Mesendoderm (in vitro differentiated cells): ENCODE data around the gene AP1B1.

Experiments
- DNase-seq: peaks from one replicate; pipeline ENCODE4 v3.0.0; 2013
- H2AK5ac ChIP-seq: 2 replicates; pipeline ENCODE4 v1.6.1; 2013; ENCODE audit warnings: low read length, inconsistent platforms
- H2BK120ac ChIP-seq: 2 replicates; pipeline ENCODE4 v1.6.1; 2013; ENCODE audit warnings: low read depth, mild to moderate bottlenecking, low read length, moderate library complexity, mixed read lengths
- H2BK15ac ChIP-seq: replicated peaks from 2 replicates; pipeline ENCODE4 v1.6.1; 2013; ENCODE audit warnings: low read depth, mild to moderate bottlenecking, moderate library complexity
- H2BK5ac ChIP-seq: 2 replicates; pipeline ENCODE4 v1.6.1; 2013; ENCODE audit warnings: low read length, inconsistent platforms
- H3K18ac ChIP-seq: 2 replicates; pipeline ENCODE4 v1.6.1; 2013; ENCODE audit warnings: mild to moderate bottlenecking, low read length, mixed read lengths
- H3K23ac ChIP-seq: one replicate; pipeline ENCODE4 v1.6.1; 2013; ENCODE audit warnings: low read length
- H3K27ac ChIP-seq: 2 replicates; pipeline ENCODE4 v1.5.1; 2013; ENCODE audit warnings: low read depth, mild to moderate bottlenecking, inconsistent platforms, low read length, moderate library complexity
- H3K27me3 ChIP-seq: 2 replicates; pipeline ENCODE4 v1.6.1; 2013; ENCODE audit warnings: low read length, control low read depth, mild to moderate bottlenecking, inconsistent platforms; ENCODE audit not compliant: insufficient read depth, poor library complexity
- H3K36me3 ChIP-seq: 2 replicates; pipeline ENCODE4 v1.6.1; 2013; ENCODE audit warnings: low read length, inconsistent platforms; ENCODE audit not compliant: control insufficient read depth, insufficient read depth
- H3K4ac ChIP-seq: one replicate; pipeline ENCODE4 v1.6.1; 2013; ENCODE audit warnings: low read depth, mild to moderate bottlenecking, low read length, moderate library complexity
- H3K4me1 ChIP-seq: 2 replicates; pipeline ENCODE4 v1.6.1; 2013; ENCODE audit warnings: low read depth, low read length, inconsistent platforms; ENCODE audit not compliant: control insufficient read depth
- H3K4me2 ChIP-seq: 2 replicates; pipeline ENCODE4 v1.6.1; 2013; ENCODE audit warnings: low read length
- H3K4me3 ChIP-seq: 2 replicates; pipeline ENCODE4 v1.5.1; 2013; ENCODE audit warnings: mild to moderate bottlenecking, low read length
- H3K56ac ChIP-seq: one replicate; pipeline ENCODE4 v1.6.1; 2013; ENCODE audit warnings: low read length
- H3K79me1 ChIP-seq: 2 replicates; pipeline ENCODE4 v1.6.1; 2013; ENCODE audit warnings: low read length, inconsistent platforms
- H3K79me2 ChIP-seq: 2 replicates; pipeline ENCODE4 v1.6.1; 2013; ENCODE audit warnings: mild to moderate bottlenecking, low read length; ENCODE audit not compliant: control insufficient read depth, insufficient read depth
- H3K9ac ChIP-seq: 2 replicates; pipeline ENCODE4 v1.6.1; 2013; ENCODE audit warnings: low read length, inconsistent platforms
- H4K5ac ChIP-seq: one replicate; pipeline ENCODE4 v1.6.1; 2013; ENCODE audit warnings: low read length
- H4K8ac ChIP-seq: one replicate; pipeline ENCODE4 v1.6.1; 2013; ENCODE audit warnings: low read depth, mild to moderate bottlenecking, control low read depth, low read length, moderate library complexity
- WGBS: extraction: QIAGEN DNeasy Blood & Tissue Kit; methylation state at CpG from one replicate; pipeline ENCODE4 v1.1.7; 2013; ENCODE audit warnings: low lambda C conversion rate, missing lambda C conversion rate; ENCODE audit not compliant: insufficient coverage; ENCODE audit errors: extremely low coverage; 5-methylcytosine and 5-hydroxymethylcytosine counted together

The AP1B1 gene

DNA sequence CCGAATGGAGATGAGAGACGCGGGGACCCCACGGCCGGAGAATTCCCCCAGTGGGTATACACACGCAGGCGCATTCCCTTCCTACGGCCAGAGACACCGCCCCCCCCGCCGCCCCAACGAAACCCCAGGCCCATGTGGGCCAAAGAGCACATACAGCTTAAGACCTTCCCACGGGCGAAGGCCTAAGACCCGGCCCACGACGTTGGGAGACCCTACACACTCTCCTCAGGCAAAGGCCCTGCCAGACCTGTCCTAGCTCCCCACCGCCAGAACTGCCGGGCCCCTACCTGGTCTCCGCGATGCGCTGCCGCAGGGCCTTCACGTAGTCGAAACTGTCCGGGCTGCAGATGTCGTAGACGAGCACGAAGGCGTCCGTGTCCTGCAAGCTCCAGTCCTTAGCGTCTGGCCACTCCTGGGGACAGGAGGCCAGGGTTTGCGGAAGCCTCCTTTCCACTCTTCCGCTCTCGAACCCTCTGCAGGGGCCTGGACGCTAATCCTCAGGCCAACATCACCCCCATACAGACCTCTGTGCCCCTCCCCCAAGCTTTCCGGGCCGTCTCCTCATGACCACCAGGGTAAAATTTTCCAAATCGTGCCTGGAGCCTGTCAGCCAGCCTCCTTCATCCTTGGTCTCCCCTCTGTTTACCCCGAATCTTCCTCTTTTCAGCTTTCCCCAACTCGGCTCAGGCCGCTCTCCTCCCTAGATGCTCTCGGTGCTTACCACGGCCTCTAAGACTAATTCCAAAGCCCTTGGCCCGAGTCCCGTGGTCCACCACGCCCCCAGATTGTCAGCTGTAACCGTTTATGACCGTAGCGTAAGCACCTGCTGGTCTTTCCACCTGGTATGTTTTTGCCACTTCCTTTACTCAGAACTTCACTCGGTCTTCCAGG lies 74.5 kb downstream of the AP1B1 start:
- no peak for DNase-seq
- WGBS = no CpG with 5 or more reads among the region's 51 CpGs
- H3K18ac ChIP-seq = no peak overlapping the region
- H3K4me1 ChIP-seq = peaks cover 3% of the 10 kb centered on the region
- no peak overlapping the region for H3K27ac ChIP-seq
- no peak overlapping the region for H3K4ac ChIP-seq
- no peak overlapping the region for H4K8ac ChIP-seq
- no peak overlapping the region for H3K9ac ChIP-seq
- H3K56ac ChIP-seq = no peak overlapping the region
- H3K4me2 ChIP-seq = no peak overlapping the region
- H4K5ac ChIP-seq = no peak overlapping the region
- H2BK120ac ChIP-seq = no peak overlapping the region
- H3K4me3 ChIP-seq = no peak overlapping the region
- H2BK5ac ChIP-seq = no peak overlapping the region
- H3K36me3 ChIP-seq = no peaks in the 10 kb centered on the region
- H3K23ac ChIP-seq = no peak overlapping the region
- H2AK5ac ChIP-seq = no peak overlapping the region
- no peak overlapping the region for H2BK15ac ChIP-seq
- no peaks in the 10 kb centered on the region for H3K79me2 ChIP-seq
- H3K79me1 ChIP-seq = no peaks in the 10 kb centered on the region
- H3K27me3 ChIP-seq = peaks cover 12% of the 10 kb centered on the region

DNA sequence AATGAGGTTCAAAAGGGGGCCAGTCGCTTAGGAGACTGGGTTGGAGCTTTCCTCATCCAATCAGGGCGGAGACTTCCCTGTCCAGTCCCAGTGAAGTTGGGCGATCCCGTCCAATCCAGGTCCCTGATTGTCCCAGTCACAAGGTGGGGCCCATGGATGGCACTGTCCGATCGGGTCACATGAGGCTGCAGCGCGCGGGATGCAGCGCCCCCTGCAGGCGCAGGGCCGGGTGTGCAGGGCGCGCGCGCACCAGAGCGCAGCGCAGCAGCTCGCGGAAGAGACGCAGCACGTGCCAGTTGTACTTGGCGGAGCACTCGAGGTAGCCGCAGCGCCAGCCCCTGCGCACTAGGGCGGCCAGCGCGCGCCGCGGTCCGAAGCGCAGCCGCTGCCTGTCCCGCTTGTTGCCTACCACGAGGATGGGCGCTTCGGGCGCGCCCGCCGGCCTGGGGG lies 75.2 kb downstream of the AP1B1 start:
- Histone ChIP-seq H3K27me3 (peaks cover 12% of the 10 kb centered on the region), H3K79me1 (no peaks in the 10 kb centered on the region)
- WGBS = no CpG with 5 or more reads among the region's 44 CpGs

DNA sequence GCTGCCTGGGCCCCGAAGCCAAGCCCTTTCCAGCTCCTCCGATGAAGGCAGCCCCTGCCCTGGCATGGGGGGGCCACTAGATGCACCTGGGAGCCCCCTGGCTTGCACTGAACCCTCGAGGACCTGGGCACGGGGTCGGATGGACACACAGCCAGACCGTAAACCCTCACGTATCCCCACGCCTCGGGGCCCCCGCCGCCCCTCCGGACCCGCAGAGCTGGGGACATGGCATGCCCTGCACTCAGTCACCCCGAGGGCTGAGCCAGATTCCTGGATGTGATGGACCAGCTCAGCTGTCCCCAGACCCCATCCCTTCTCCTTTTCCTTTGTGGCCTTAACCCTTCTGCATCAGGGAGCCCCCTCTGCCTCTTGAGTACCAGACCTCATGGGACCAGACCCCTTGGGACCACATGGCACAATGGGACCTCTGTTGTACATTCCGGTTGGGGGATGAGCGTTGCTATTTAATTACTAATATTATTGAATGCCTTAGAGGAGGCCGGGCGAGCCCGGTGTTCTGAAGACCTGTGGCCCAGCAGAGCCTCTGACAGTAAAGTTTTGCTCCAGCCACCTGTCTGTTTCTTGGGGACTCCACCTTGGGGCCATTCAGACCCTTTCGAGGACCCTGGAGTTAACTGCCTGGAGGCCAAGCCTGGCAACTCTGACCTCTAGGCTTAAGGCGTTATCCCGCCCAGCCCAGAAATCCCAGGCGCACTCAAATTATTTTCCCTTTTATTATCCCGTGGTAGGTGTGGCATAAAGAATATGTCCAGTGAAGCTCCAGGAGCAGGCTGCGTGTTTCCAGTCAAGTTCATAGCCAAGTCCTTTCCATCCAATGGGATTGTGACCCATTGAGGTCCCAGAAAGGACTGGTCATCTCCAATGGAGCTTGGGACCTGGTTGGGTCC lies 75.9 kb downstream of the AP1B1 start:
- Histone ChIP-seq H4K8ac (no peak overlapping the region), H3K36me3 (no peaks in the 10 kb centered on the region), H3K18ac (no peak overlapping the region), H3K27me3 (peaks cover 12% of the 10 kb centered on the region), H2BK15ac (no peak overlapping the region), H3K56ac (no peak overlapping the region), H3K4ac (no peak overlapping the region), H2AK5ac (no peak overlapping the region), H3K4me2 (no peak overlapping the region), H3K4me1 (peaks cover 3% of the 10 kb centered on the region), H3K79me1 (no peaks in the 10 kb centered on the region), H3K79me2 (no peaks in the 10 kb centered on the region), H2BK5ac (no peak overlapping the region), H3K27ac (no peak overlapping the region), H4K5ac (no peak overlapping the region), H3K9ac (no peak overlapping the region), H3K4me3 (no peak overlapping the region), H3K23ac (no peak overlapping the region), H2BK120ac (no peak overlapping the region)
- no peak for DNase-seq
- no CpG with 5 or more reads among the region's 25 CpGs for WGBS

More for the DNA sequence above, 75.2 kb downstream of the AP1B1 start:
- no peak overlapping the region for H2BK120ac ChIP-seq
- H2AK5ac ChIP-seq = no peak overlapping the region
- peaks cover 3% of the 10 kb centered on the region for H3K4me1 ChIP-seq
- peak; percentile 96 for DNase-seq
- no peaks in the 10 kb centered on the region for H3K36me3 ChIP-seq
- H4K5ac ChIP-seq = no peak overlapping the region
- no peak overlapping the region for H3K56ac ChIP-seq
- no peak overlapping the region for H3K27ac ChIP-seq
- H3K9ac ChIP-seq = no peak overlapping the region
- H2BK15ac ChIP-seq = no peak overlapping the region
- no peaks in the 10 kb centered on the region for H3K79me2 ChIP-seq
- H3K18ac ChIP-seq = no peak overlapping the region
- no peak overlapping the region for H3K4ac ChIP-seq
- H4K8ac ChIP-seq = no peak overlapping the region
- H3K4me2 ChIP-seq = no peak overlapping the region
- H2BK5ac ChIP-seq = no peak overlapping the region
- H3K4me3 ChIP-seq = no peak overlapping the region
- H3K23ac ChIP-seq = no peak overlapping the region

DNA sequence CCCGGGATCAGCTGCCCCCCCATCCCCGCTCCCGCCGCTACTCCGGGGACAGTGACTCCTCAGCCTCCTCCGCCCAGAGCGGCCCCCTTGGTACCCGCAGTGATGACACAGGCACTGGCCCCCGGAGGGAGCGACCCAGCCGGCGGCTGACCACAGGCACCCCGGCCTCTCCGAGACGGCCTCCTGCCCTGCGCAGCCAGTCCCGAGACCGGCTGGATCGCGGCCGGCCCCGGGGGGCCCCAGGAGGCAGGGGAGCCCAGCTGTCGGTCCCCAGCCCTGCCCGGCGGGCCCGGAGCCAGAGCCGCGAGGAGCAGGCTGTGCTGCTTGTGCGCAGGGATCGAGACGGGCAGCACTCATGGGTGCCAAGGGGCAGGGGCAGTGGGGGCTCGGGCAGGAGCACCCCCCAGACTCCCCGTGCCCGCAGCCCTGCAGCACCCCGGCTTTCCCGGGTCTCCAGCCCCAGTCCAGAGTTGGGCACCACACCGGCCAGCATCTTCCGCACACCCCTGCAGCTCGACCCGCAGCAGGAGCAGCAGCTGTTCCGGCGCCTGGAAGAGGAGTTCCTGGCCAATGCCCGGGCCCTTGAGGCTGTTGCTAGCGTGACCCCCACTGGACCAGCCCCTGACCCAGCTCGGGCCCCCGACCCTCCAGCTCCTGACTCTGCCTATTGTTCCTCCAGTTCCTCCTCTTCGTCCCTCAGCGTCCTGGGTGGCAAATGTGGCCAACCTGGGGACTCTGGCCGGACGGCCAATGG lies 76.7 kb downstream of the AP1B1 start:
- H4K8ac ChIP-seq = no peak overlapping the region
- H2BK15ac ChIP-seq = no peak overlapping the region
- H3K56ac ChIP-seq = no peak overlapping the region
- no peak for DNase-seq
- no peaks in the 10 kb centered on the region for H3K36me3 ChIP-seq
- peaks cover 3% of the 10 kb centered on the region for H3K4me1 ChIP-seq
- no peak overlapping the region for H3K27ac ChIP-seq
- no peaks in the 10 kb centered on the region for H3K79me2 ChIP-seq
- H3K23ac ChIP-seq = no peak overlapping the region
- no peak overlapping the region for H2BK120ac ChIP-seq
- no peak overlapping the region for H4K5ac ChIP-seq
- H2BK5ac ChIP-seq = no peak overlapping the region
- peaks cover 12% of the 10 kb centered on the region for H3K27me3 ChIP-seq
- H3K4me2 ChIP-seq = no peak overlapping the region
- H3K18ac ChIP-seq = no peak overlapping the region
- no peak overlapping the region for H3K4me3 ChIP-seq
- no peak overlapping the region for H2AK5ac ChIP-seq
- H3K9ac ChIP-seq = no peak overlapping the region
- H3K4ac ChIP-seq = no peak overlapping the region
- H3K79me1 ChIP-seq = no peaks in the 10 kb centered on the region
- no CpG with 5 or more reads among the region's 50 CpGs for WGBS

DNA sequence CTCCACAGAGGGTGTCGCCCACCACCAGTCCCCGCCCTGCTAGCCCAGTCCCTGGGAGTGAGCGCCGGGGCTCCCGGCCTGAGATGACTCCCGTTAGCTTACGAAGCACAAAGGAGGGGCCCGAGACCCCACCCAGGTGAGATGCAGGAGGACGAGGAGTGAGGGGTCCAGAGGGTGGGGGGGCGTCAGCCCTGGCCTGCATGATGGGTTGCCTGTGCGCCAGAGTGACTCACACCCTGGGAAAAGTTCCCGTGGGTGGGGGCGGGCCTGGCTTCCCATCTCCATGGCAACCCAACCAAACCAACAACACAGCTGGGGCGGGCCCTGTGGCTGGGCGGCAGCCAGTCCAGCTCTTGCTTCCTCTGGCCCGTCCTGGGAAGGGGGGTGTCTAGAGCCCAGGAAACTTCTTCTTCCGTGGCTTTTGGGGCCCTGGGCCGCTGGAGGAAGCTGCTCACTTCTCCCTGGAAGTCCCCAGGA lies 77.5 kb downstream of the AP1B1 start:
- H4K5ac ChIP-seq = no peak overlapping the region
- no peak overlapping the region for H3K4me3 ChIP-seq
- DNase-seq = peak; percentile 95

More for the DNA sequence above, 77.5 kb downstream of the AP1B1 start:
- H3K18ac ChIP-seq = no peak overlapping the region
- H3K27me3 ChIP-seq = peaks cover 12% of the 10 kb centered on the region
- no peak overlapping the region for H3K27ac ChIP-seq
- H3K4me1 ChIP-seq = peaks cover 4% of the 10 kb centered on the region
- no peak overlapping the region for H2BK15ac ChIP-seq
- H3K56ac ChIP-seq = no peak overlapping the region
- H3K4me2 ChIP-seq = no peak overlapping the region
- H2AK5ac ChIP-seq = no peak overlapping the region
- no peak overlapping the region for H3K23ac ChIP-seq
- no peaks in the 10 kb centered on the region for H3K79me2 ChIP-seq
- no peak overlapping the region for H3K4ac ChIP-seq
- WGBS = no CpG with 5 or more reads among the region's 18 CpGs
- H2BK5ac ChIP-seq = no peak overlapping the region
- H2BK120ac ChIP-seq = no peak overlapping the region
- no peak overlapping the region for H4K8ac ChIP-seq
- no peaks in the 10 kb centered on the region for H3K36me3 ChIP-seq
- H3K9ac ChIP-seq = no peak overlapping the region
- no peaks in the 10 kb centered on the region for H3K79me1 ChIP-seq
